ENCODE data around the gene HOXA13. TPM values are rescaled to one million over a fixed set of nuclear protein-coding genes. Genes with fewer than 3 reads are reported as not detected.

The HOXA13 gene
- total RNA-seq, 2 donors from 2014 or later = not detected

GRCh38 chr7:27224983-27225934, 25.4 kb upstream of the HOXA13 start:
- Histone ChIP-seq H3K36me3 (ENCODE audit: control insufficient read depth, insufficient read depth, low read length) (no peaks in the 10 kb centered on the region), H3K4me1 (ENCODE audit: control insufficient read depth, insufficient read depth, low read length) (no peaks in the 10 kb centered on the region), H3K27ac (ENCODE audit: low read depth, low read length) (no peak overlapping the region), H3K9ac (ENCODE audit: extremely low read depth, low read length, poor library complexity, severe bottlenecking) (no peak overlapping the region), H3K4me3 (ENCODE audit: low read length) (peak overlapping the region; percentile 70), H3K9me3 (ENCODE audit: control insufficient read depth, low read length) (no peaks in the 10 kb centered on the region), H3K27me3 (ENCODE audit: control insufficient read depth, insufficient read depth, low read length, poor library complexity, severe bottlenecking) (peaks cover 100% of the 10 kb centered on the region)
- Mint-ChIP-seq H3K4me3 (peak overlapping the region; percentile 45), H3K27ac (no peak overlapping the region), H3K27me3 (ENCODE audit: insufficient read depth) (peaks cover 99% of the 10 kb centered on the region), H3K36me3 (ENCODE audit: low read depth) (no peaks in the 10 kb centered on the region), H3K4me1 (peaks cover 2% of the 10 kb centered on the region), H3K9me3 (no peaks in the 10 kb centered on the region)
- no peak for TF ChIP-seq CTCF (conservative IDR thresholded peaks at IDR 0.05)
- DNase-seq = peak; percentile 80
- WGBS, 2 experiments (ENCODE audit: insufficient coverage in 1 of 2, insufficient read length in 1 of 2) = 5% methylated on average over 37 to 61 of the region's 61 CpGs

- Mint-ChIP-seq H3K4me3 (no peak overlapping the region), H3K27ac (no peak overlapping the region), H3K36me3 (ENCODE audit: low read depth) (no peaks in the 10 kb centered on the region), H3K27me3 (ENCODE audit: insufficient read depth) (peaks cover 99% of the 10 kb centered on the region), H3K9me3 (no peaks in the 10 kb centered on the region), H3K4me1 (peaks cover 2% of the 10 kb centered on the region)
- H3K9me3 ChIP-seq (ENCODE audit: control insufficient read depth, low read length) = no peaks in the 10 kb centered on the region
- H3K27ac ChIP-seq (ENCODE audit: low read depth, low read length) = no peak overlapping the region
- no peak for DNase-seq
- H3K4me3 ChIP-seq (ENCODE audit: low read length) = no peak overlapping the region
- no peak overlapping the region for H3K9ac ChIP-seq (ENCODE audit: extremely low read depth, low read length, poor library complexity, severe bottlenecking)
- H3K36me3 ChIP-seq (ENCODE audit: control insufficient read depth, insufficient read depth, low read length) = no peaks in the 10 kb centered on the region
- H3K4me1 ChIP-seq (ENCODE audit: control insufficient read depth, insufficient read depth, low read length) = no peaks in the 10 kb centered on the region
- H3K27me3 ChIP-seq (ENCODE audit: control insufficient read depth, insufficient read depth, low read length, poor library complexity, severe bottlenecking) = peaks cover 100% of the 10 kb centered on the region
- TF ChIP-seq CTCF (conservative IDR thresholded peaks at IDR 0.05) = no peak
Measured at GRCh38 chr7:27223941-27224575, 24.2 kb upstream of the HOXA13 start.

- WGBS, 2 experiments (ENCODE audit: insufficient coverage in 1 of 2, insufficient read length in 1 of 2) = 87 to 92% methylated on average over 2 to 3 of the region's 3 CpGs
- Histone ChIP-seq H3K27ac (ENCODE audit: low read depth, low read length) (no peak overlapping the region), H3K9me3 (ENCODE audit: control insufficient read depth, low read length) (no peaks in the 10 kb centered on the region), H3K36me3 (ENCODE audit: control insufficient read depth, insufficient read depth, low read length) (no peaks in the 10 kb centered on the region), H3K9ac (ENCODE audit: extremely low read depth, low read length, poor library complexity, severe bottlenecking) (no peak overlapping the region), H3K4me3 (ENCODE audit: low read length) (no peak overlapping the region), H3K4me1 (ENCODE audit: control insufficient read depth, insufficient read depth, low read length) (no peaks in the 10 kb centered on the region), H3K27me3 (ENCODE audit: control insufficient read depth, insufficient read depth, low read length, poor library complexity, severe bottlenecking) (peaks cover 98% of the 10 kb centered on the region)
- no peak overlapping the region for H3K27ac Mint-ChIP-seq
- no peak for DNase-seq
- H3K27me3 Mint-ChIP-seq (ENCODE audit: insufficient read depth) = peaks cover 99% of the 10 kb centered on the region
- no peaks in the 10 kb centered on the region for H3K36me3 Mint-ChIP-seq (ENCODE audit: low read depth)
- no peak overlapping the region for H3K4me3 Mint-ChIP-seq
- H3K9me3 Mint-ChIP-seq = no peaks in the 10 kb centered on the region
- H3K4me1 Mint-ChIP-seq = peaks cover 2% of the 10 kb centered on the region
- TF ChIP-seq CTCF (conservative IDR thresholded peaks at IDR 0.05) = no peak
Measured at GRCh38 chr7:27221201-27221797, 21.4 kb upstream of the HOXA13 start.

Measured in endodermal cell (in vitro differentiated cells).